Uterus (tissue), 4 donors: ENCODE results near the gene CD40. TPM values are rescaled to one million over a fixed set of nuclear protein-coding genes. Genes with fewer than 3 reads are reported as not detected.

Source experiments
- DNase-seq, 2 donors: peaks; one replicate each; pipeline ENCODE4 v3.0.0-alpha.2; 2019 to 2020
- H3K27ac ChIP-seq, 2 donors: fragments of 200-600 bp; sonication (generic); 1 replicate in 1 of 2; 2 replicates in 1 of 2; pipeline ENCODE4 v1.5.1; 2016 to 2018
- H3K27me3 ChIP-seq, 2 donors: fragments of 200-600 bp; sonication (generic); one replicate each; pipeline ENCODE4 v1.5.1; 2018 to 2019; ENCODE audit warnings: control low read depth in 1 of 2
- H3K36me3 ChIP-seq, 2 donors: fragments of 200-600 bp; sonication (generic); one replicate each; pipeline ENCODE4 v1.5.1; 2019; ENCODE audit warnings: control low read depth in 1 of 2
- H3K4me1 ChIP-seq, 2 donors: fragments of 200-600 bp; sonication (generic); one replicate each; pipeline ENCODE4 v1.5.1; 2018 to 2019; ENCODE audit warnings: control low read depth in 1 of 2
- H3K4me3 ChIP-seq, 2 donors: fragments of 200-600 bp; sonication (generic); 1 replicate in 1 of 2; 2 replicates in 1 of 2; pipeline ENCODE4 v1.5.1; 2018 to 2019; ENCODE audit warnings: mild to moderate bottlenecking in 1 of 2
- H3K9me3 ChIP-seq, 2 donors: fragments of 200-600 bp; sonication (generic); one replicate each; pipeline ENCODE4 v1.5.1; 2019; ENCODE audit warnings: control low read depth in 1 of 2
- POLR2A ChIP-seq, 2 donors: fragments of 450-650 bp; IDR thresholded peaks; one replicate each; pipeline ENCODE4 v1.6.1; 2016; ENCODE audit warnings: antibody characterized with exemption in 2 of 2, mild to moderate bottlenecking in 1 of 2, moderate library complexity in 1 of 2
- intact Hi-C: fragments of 100-400 bp; cut with DNase I; formaldehyde crosslinking; loops from one replicate; pipeline ENCODE4 v1.15.1; 2023; ENCODE audit warnings: low total_unique reads
- total RNA-seq, 4 donors: library from RNA; depleted of rRNA in 3 of 4; stranded (reverse); fragments of >200 nt in 3 of 4; gene quantifications; one replicate each; pipeline versions ENCODE4 v1.1.0 to v1.2.4, GENCODE V29; 2014 to 2023
- TF ChIP-seq, protein P1 (sequence below), 4 experiments: fragments of 200-600 bp in 2 of 4; fragments of 450-650 bp in 2 of 4; sonication (generic) in 2 of 4; IDR thresholded peaks; one replicate each; pipeline ENCODE4 v1.5.1; 2016 to 2019; ENCODE audit warnings: antibody characterized with exemption in 4 of 4, mild to moderate bottlenecking in 2 of 4, moderate library complexity in 1 of 4
- donor health status: DM: yes; HTN: yes; CAD: no.

CD40 gene
- total RNA-seq, 4 donors from 2014 or later: 2.6 to 36.5 (median 23.5) TPM

DNA sequence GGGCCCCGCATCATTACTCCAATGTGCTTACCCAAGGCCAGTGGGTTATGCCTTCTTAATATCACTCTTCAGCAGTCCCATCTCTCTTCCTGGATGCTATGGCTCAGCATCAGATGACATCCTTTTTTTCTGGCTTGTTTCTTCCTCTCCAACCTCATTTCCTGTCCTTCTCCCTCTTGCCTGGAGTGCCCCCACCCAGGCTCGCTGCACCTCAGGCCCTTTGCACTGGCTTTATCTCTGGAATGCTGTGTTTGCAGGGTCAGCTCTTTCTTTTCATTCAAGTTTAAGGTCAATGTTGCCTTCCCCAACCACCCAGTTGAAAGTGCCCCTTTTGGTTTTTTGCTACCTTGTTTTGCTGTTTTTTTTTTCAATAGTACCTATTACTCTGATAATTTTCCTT lies 36.7 kb downstream of the CD40 start:
- peaks cover 0 to 3% of the 10 kb centered on the region in 2 donors for H3K27me3 ChIP-seq

DNA sequence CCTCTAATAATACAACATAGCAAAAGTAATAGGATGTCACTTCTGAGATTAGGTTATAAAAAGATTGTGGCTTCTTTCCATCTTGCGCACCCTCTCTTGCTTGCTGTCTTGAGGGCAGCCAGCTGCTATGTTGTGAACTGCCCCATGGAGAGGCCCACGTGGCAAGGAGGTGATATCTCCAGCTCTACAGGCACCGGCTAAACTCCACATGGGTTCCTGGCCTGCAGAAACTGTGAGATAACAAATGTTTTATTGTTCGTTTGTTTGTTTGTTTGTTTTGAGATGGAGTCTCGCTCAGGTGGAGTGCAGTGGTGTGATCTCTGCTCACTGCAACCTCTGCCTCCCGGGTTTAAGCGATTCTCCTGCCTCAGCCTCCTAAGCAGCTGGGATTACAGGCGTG lies 38.0 kb downstream of the CD40 start:
- Histone ChIP-seq H3K27ac (no peak overlapping the region), H3K4me1 (no peaks in the 10 kb centered on the region), H3K27me3 (peaks cover 0 to 3% of the 10 kb centered on the region in 2 donors), H3K9me3 (no peaks in the 10 kb centered on the region), H3K4me3 (no peak overlapping the region), H3K36me3 (no peaks in the 10 kb centered on the region)
- DNase-seq: no peak
- intact Hi-C loops: no loop called here
- TF ChIP-seq, protein P1, sequence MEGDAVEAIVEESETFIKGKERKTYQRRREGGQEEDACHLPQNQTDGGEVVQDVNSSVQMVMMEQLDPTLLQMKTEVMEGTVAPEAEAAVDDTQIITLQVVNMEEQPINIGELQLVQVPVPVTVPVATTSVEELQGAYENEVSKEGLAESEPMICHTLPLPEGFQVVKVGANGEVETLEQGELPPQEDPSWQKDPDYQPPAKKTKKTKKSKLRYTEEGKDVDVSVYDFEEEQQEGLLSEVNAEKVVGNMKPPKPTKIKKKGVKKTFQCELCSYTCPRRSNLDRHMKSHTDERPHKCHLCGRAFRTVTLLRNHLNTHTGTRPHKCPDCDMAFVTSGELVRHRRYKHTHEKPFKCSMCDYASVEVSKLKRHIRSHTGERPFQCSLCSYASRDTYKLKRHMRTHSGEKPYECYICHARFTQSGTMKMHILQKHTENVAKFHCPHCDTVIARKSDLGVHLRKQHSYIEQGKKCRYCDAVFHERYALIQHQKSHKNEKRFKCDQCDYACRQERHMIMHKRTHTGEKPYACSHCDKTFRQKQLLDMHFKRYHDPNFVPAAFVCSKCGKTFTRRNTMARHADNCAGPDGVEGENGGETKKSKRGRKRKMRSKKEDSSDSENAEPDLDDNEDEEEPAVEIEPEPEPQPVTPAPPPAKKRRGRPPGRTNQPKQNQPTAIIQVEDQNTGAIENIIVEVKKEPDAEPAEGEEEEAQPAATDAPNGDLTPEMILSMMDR (IDR thresholded peaks at IDR 0.05): no peak
- TF ChIP-seq POLR2A (IDR thresholded peaks at IDR 0.05): no peak

More for the DNA sequence above, 36.7 kb downstream of the CD40 start:
- no peaks in the 10 kb centered on the region for H3K4me1 ChIP-seq
- H3K36me3 ChIP-seq: no peaks in the 10 kb centered on the region
- no peak for DNase-seq
- no peak overlapping the region for H3K4me3 ChIP-seq
- intact Hi-C loops: no loop called here
- H3K27ac ChIP-seq: no peak overlapping the region
- TF ChIP-seq, protein P1 (IDR thresholded peaks at IDR 0.05): no peak
- no peak for TF ChIP-seq POLR2A (IDR thresholded peaks at IDR 0.05)
- no peaks in the 10 kb centered on the region for H3K9me3 ChIP-seq

DNA sequence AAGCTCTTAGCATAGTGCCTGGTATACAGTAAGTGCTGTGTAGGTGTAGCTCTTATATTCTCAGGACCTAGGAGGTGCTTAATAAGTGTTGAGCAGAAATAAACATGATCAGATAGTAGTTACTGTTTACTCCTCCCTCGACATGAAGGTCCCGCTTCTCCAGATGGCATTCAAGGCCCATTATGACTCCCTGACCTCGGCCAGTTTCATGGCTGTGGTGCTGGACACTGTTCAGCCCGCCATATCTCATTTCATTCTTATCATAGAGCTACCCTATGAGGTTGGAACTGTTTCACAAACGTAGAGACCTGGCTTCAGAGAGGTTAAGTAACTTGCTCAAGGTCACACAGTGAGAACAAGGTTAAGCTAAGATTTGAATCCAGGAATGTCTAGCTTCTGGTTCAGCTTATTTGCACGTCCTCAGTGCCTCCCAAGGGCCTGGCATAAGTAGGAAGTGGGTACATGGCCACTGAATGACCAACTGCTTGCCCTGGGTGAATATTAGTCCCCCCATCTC lies 39.0 kb downstream of the CD40 start:
- Histone ChIP-seq H3K4me3 (no peak overlapping the region), H3K9me3 (no peaks in the 10 kb centered on the region), H3K27me3 (peaks cover 0 to 3% of the 10 kb centered on the region in 2 donors), H3K27ac (no peak overlapping the region), H3K36me3 (no peaks in the 10 kb centered on the region), H3K4me1 (no peaks in the 10 kb centered on the region)
- intact Hi-C loops: no loop called here
- DNase-seq: no peak
- TF ChIP-seq, protein P1 (IDR thresholded peaks at IDR 0.05): no peak
- TF ChIP-seq POLR2A (IDR thresholded peaks at IDR 0.05): no peak

GRCh38 chr20:46157625-46158024 lies 39.5 kb downstream of the CD40 start:
- no peaks in the 10 kb centered on the region for H3K4me1 ChIP-seq
- TF ChIP-seq, protein P1 (IDR thresholded peaks at IDR 0.05): no peak
- TF ChIP-seq POLR2A (IDR thresholded peaks at IDR 0.05): no peak
- peaks cover 0 to 3% of the 10 kb centered on the region in 2 donors for H3K27me3 ChIP-seq
- H3K9me3 ChIP-seq: no peaks in the 10 kb centered on the region
- intact Hi-C loops: no loop called here
- no peak for DNase-seq
- H3K36me3 ChIP-seq: no peaks in the 10 kb centered on the region
- H3K27ac ChIP-seq: no peak overlapping the region
- no peak overlapping the region for H3K4me3 ChIP-seq

DNA sequence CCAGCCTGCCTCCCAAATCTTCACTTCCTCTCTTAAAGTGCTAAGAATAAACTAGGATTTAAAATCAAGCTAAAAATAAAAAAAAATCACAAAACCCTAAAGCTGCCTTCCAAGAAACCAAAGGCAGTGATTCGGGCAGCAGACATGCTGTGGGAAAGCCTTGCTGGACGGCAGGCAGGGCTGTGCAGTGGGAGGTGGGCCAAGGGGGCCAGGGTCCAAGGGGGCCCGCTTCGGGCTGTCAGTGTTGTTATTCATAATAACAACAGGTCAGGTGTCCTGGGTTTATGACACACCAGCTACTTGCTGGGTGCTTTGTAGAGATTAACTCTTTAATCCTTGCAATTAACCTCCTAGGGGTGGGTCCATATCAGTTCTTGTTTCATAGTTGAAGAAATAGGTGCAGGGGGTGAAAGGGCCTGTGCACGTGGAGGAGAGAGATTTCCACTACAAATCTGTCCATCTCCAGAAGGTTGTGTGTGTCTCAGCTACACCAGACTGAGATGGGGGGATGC lies 40.4 kb downstream of the CD40 start:
- H3K4me1 ChIP-seq: no peaks in the 10 kb centered on the region
- H3K36me3 ChIP-seq: no peaks in the 10 kb centered on the region
- H3K9me3 ChIP-seq: no peaks in the 10 kb centered on the region
- H3K4me3 ChIP-seq: no peak overlapping the region
- peaks cover 0 to 3% of the 10 kb centered on the region in 2 donors for H3K27me3 ChIP-seq
- intact Hi-C loops: no loop called here
- DNase-seq: no peak
- no peak for TF ChIP-seq POLR2A (IDR thresholded peaks at IDR 0.05)
- TF ChIP-seq, protein P1 (IDR thresholded peaks at IDR 0.05): no peak
- no peak overlapping the region for H3K27ac ChIP-seq
